ENCODE results near the gene IER5L.

The IER5L gene

DNA sequence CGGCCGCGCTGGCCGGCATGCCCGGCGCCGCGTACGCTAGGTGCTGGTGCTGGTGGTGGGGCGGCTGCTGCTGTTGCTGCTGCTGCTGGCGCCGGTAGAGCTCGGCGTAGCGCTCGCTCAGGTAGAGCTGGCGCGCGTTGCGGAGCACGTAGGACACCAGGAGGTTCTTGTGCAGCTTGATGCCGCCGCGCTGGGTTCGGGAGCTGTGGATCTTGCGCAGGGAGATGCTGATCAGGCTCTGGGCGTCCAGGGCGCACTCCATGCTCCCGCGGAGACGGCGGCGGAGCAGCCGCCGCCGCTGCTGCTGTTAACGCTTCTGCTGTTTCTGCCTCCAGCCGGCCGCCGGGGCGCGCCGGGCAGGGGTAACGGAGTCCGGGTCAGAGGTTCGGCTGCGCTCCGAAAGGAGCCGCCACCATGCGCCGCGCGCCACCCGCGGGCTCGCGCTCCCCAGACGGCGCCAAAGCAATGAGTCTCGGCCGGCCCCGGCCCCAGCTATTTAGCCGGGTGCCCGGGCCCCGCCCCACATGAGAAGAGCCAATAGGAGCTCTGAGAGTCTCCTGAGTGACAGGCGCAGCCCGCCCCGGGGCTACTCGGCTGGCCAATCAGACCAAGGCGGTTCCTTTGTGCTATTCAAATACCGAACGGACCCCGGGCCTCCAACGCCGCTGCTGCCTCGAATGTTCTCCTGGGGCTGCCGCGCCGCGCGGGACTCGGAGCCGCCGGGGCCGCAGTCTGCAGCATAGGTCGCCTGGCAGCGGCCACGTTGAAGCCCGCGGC is at the start of gene IER5L:
Gene IER5L (minus strand): TSS at position 471 of the 777 bp plus-strand sequence. CDS start 209 bp downstream, at position 262.
- DNase-seq = peak; percentile 97

- no peak for DNase-seq
Measured at GRCh38 chr9:129227843-129228189, 49.8 kb upstream of the IER5L start.

- DNase-seq = no peak
Measured at GRCh38 chr9:129225815-129226214, 47.8 kb upstream of the IER5L start.

DNA sequence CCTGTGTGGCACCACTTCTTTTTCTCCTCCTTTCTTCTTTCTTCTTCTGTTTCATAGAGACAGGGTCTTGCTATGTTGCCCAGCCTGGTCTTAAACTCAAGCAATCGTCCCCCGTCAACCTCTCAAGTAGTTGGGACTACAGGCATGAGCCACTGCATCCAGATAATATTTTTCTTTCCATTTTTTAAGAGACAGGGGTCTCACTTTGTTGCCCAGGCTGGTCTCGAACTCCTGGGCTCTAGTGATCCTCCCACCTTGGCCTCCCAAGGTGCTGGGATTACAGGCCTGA is 47.4 kb upstream of the IER5L start:
- DNase-seq = no peak

GRCh38 chr9:129224618-129225489 is 46.8 kb upstream of the IER5L start:
- no peak for DNase-seq

DNA sequence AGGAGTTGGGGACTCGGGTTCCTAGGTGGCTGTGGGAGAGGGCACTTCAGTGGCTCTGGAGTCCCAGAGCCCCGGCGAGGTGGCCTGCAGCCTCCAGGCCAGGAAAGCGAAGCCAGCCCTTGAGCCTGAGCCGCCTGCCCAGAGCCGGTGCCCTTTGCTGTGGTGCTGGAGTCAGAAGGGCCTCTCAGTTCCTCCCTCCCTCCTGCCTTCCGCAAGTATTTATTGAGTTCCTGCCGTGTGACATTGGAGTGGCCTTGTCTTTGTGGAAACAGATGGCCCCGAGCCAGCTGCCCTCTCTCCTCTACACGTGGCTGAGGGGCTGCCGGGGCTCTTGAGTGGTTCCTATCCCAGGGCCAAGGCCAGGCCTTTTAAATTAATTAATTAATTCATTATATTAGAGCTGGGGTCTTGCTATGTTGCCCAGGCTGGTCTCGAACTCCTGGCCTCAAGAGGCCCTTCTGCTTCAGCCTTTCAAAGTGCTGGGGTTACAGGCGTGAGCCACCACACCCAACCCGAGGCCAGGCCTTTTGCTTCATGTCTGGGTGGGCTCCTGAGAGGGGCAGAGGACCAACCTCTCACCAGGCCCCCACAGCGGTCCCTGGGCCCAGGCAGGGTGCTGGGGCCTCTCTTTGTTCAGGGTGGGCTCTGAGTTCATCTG is 45.6 kb upstream of the IER5L start:
- peak; percentile 58 for DNase-seq

DNA sequence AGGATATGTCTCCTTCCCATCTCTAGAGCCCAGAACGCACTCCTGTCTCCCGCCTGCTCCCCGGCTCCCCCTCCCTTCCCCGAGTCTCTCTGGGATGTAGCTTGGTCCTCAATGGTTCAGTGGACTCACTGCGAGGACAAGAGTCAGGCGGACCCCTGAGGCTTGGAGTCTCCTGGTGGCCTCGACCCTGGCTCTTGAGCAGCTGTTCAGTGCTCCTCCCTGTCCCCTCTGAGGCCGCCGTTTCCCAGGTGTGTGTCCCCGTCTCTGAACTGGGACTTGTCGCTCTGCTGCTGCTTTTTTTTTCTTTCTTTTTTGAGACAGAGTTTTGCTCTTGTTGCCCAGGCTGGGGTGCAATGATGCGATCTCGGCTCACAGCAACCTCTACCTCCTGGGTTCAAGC is 44.8 kb upstream of the IER5L start:
- DNase-seq = no peak

DNA sequence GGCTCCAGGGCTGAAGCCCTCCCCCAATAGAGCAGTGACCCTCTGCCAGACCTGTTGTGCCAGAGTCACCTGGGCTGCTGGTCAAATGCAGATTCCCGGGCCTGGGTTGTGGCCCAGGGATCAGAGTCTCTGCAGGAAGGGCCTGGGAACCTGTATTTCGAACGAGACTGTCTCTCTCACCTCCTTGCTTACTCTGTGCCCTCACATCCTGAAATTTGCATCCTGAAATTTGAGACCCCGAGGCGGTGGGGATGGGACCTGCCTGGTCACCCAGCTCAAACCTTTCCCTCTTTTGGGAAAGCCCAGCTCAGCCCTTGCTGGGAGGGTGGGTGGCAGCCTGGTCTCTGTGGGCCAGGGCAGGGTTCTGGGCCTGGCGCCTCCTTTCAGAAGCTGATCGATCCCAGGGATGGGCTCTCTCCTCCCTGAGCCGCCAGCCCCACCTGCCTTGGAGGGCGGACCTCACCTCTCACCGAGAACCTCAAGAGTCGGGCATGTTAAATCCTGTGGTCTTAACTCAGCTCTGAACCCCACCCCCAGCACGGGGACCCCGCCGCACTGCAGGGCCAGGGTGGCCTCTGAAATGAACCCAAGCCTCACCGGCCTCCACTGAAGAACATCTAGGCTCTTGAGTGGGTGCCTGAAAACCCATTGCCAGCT is 44.0 kb upstream of the IER5L start:
- no peak for DNase-seq

GRCh38 chr9:129221233-129221632 is 43.2 kb upstream of the IER5L start:
- DNase-seq = no peak

DNA sequence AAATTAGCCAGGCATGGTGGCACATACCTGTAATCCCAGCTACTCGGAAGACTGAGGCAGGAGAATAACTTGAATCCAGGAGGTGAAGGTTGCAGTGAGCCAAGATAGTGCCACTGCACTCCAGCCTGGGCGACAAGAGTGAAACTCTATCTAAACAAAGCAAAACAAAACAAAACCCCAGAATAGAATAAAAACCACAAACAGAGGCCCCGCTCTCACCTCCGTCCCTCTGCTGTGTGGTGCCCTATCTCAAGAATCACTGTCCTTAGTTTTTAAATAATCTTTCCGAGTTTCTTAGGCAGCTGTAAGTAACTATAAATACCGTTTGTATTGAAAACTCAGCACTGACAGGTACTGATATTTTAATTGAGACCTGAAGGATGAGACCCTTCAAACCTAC is 42.7 kb upstream of the IER5L start:
- DNase-seq = no peak

DNA sequence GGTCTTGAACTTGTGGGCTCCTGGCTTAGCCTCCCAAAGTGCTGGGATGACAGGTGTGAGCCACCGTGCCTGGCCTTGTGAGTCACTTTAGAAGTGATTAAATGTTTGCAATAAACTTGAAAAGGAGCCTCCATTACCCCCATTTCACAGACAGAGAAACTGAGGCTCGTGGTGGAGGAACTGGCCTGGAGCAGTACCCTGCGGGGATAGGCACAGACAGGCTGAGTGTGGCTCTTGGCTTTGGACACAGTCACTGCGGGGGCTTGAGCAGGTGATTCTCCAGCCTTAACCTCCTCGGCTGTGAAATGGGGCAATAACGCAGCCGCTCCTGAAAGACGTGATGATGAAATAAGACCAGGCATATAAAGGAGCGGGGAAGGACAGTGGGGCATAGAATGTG is 40.9 kb upstream of the IER5L start:
- no peak for DNase-seq

GRCh38 chr9:129218272-129218625 is 40.2 kb upstream of the IER5L start:
- DNase-seq = no peak

DNA sequence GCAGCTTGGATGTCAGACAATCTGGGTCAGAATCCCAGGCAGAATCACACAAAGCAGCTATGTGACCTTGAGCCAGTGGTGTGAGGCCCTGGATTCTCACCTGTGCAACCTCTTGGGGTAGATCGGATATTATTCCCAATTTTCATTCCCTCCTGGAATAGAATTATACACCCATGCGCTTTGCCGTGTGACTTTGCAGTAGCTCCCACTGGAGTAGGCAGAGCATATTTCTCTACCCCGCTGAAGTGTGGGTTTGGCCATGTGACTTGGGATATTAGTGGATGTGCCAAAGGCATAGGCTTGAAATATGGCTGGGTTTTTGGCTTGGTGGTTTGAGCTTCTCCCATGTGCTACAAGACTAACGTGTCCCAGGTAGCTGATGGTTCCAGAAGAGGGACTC is 35.5 kb upstream of the IER5L start:
- no peak for DNase-seq

- no peak for DNase-seq
Measured at GRCh38 chr9:129211686-129212085, 33.6 kb upstream of the IER5L start.

DNA sequence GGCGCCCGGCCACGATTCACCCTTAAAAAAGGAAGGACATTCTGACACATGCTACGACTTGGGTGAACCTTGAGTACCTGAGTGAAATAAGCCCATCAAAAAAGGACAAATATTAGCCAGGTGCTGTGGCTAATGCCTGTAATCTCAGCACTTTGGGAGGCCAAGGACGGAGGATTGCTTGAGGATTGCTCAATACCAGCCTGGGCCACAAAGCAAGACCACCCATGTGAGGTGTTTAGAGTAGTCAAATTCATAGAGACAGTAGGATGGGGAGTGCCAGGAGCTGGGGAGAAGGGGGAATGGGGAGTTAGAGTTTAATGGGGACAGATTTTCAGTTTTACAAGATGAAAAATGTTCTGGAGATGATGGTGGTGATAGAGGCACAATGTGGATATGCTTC is 32.1 kb upstream of the IER5L start:
- DNase-seq = no peak

DNA sequence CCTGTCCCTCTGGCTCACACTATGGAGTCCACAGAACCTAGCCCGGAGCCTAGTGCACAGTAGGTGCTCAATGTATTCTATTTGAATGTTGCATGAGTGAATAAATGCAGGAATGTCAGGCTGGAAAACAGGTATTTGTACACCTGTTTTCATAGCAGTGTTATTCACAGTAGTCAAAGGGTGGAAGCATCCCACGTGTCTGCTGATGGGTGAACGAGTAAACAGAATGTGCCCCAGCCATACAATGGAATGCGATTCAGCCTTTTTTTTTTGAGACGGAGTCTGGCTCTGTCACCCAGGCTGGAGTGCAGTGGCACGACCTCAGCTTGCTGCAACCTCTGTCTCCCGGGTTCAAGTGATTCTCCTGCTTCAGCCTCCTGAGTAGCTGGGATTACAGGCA is 31.5 kb upstream of the IER5L start:
- no peak for DNase-seq

- no peak for DNase-seq
Measured at GRCh38 chr9:129209109-129209508, 31.0 kb upstream of the IER5L start.

GRCh38 chr9:129208207-129209032 is 30.4 kb upstream of the IER5L start:
- peak; percentile 25 for DNase-seq

DNA sequence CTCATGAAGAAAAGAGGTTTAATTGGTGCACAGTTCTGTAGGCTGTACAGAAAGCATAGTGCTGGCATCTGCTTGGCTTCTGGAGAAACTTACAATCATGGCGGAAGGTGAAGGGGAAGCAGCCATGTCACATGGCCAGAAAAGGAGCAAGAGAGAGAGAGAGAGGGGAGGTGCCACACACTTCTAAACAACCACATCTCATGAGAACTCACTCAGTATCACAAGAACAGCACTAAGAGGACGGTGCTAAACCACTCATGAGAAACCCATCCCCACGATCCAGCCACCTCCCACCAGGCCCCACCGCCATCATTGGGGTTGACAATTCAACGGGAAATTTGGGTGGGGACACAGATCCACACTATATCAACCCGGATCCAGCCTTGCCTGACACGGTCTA is 28.8 kb upstream of the IER5L start:
- no peak for DNase-seq

- DNase-seq = no peak
Measured at GRCh38 chr9:129206401-129206800, 28.3 kb upstream of the IER5L start.

DNA sequence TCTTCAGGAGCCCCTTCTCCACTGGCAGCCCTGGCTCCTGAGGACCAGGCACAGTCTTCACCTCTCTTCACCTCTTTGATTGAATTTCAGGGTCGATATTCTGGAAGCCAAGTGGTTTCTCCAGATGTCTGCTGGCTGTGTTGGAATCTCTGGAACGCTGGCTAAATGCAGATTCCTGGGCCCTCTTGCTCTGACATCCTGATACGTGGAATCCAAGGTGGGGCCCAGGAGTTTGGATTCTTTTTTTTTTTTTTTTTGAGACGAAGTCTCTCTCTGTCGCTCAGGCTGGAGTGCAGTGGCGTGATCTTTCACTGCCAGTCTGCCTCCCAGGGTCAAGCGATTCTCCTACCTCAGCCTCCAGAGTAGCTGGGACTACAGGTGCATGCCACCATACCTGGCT is 26.8 kb upstream of the IER5L start:
- no peak for DNase-seq

DNA sequence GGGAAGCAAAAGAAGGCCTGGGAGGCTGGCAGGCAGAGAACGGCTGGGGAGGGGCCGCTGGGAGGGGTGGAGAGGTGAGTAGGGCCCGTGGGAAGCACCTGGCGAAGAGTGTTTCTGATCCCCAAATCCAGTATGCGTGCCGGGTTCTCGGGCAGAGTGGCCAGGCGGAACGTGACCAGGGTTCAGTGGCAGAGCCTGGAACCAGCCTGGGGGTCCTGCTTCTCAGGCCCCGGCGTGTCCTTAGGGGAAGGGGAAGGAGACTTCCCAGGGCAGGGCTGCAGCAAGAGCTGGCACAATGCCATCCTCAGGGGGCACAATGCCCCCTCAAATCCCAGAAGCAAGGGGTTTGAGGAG is 25.5 kb upstream of the IER5L start:
- no peak for DNase-seq

Data from NCI-H82 (cell line).